Lower leg skin (tissue), 3 donors: ENCODE results near the gene SMG9.

ENCODE experiments used
- CTCF ChIP-seq, 3 donors: fragments of 450-650 bp; IDR thresholded peaks; one replicate each; pipeline ENCODE4 v1.5.1; 2016; ENCODE audit warnings: antibody characterized with exemption in 3 of 3, mild to moderate bottlenecking in 3 of 3, moderate library complexity in 2 of 3
- POLR2A ChIP-seq, 2 donors: fragments of 450-650 bp; IDR thresholded peaks; one replicate each; pipeline ENCODE4 v1.6.1; 2016 to 2017; ENCODE audit warnings: antibody characterized with exemption in 2 of 2, mild to moderate bottlenecking in 1 of 2, moderate library complexity in 1 of 2

GRCh38 chr19:43725468-43725867 is 29.3 kb downstream of the SMG9 start:
- TF ChIP-seq CTCF (IDR thresholded peaks at IDR 0.05) (no peak), POLR2A (IDR thresholded peaks at IDR 0.05) (no peak)
